Activated CD4-positive, alpha-beta memory T cell treated with anti-CD3 and anti-CD28 coated beads, Interleukin-2, amount 10 ng/mL, durations not matched to agents 7 days and 5 days (primary cell): Measurements from ENCODE around the gene C18orf32. TPM values are rescaled to one million over a fixed set of nuclear protein-coding genes. Genes with fewer than 3 reads are reported as not detected.
"Not testable (repeated sequence)": the region's sequence is repeated elsewhere in the genome, so short reads cannot be mapped to it uniquely, and the experiment has no call there.

Experiments used
- CTCF ChIA-PET: fragments of 350-600 bp; sonication (Branson Sonifier 250); formaldehyde crosslinking; loops from one replicate; lab custom pipeline; 2021; ENCODE audit warnings: antibody characterized with exemption, inconsistent platforms; lab: Charles Lee
- POLR2A ChIA-PET: fragments of 350-600 bp; sonication (Branson Sonifier 250); formaldehyde crosslinking; loops from one replicate; lab custom pipeline; 2021; ENCODE audit warnings: antibody characterized with exemption; lab: Charles Lee
- DNase-seq: peaks from one replicate; pipeline ENCODE4 v3.0.0-alpha.2; 2020
- H3K27ac Mint-ChIP-seq: one replicate; pipeline ENCODE4 v1.8.0; 2021; ENCODE audit warnings: mild to moderate bottlenecking, mixed read lengths
- H3K27me3 Mint-ChIP-seq: one replicate; pipeline ENCODE4 v1.8.0; 2021; ENCODE audit warnings: mixed read lengths
- H3K36me3 Mint-ChIP-seq: one replicate; pipeline ENCODE4 v1.8.0; 2021; ENCODE audit warnings: low read depth, mixed read lengths
- H3K4me1 Mint-ChIP-seq: one replicate; pipeline ENCODE4 v1.8.0; 2021; ENCODE audit warnings: mixed read lengths
- H3K4me3 Mint-ChIP-seq: one replicate; pipeline ENCODE4 v1.8.0; 2021; ENCODE audit warnings: mild to moderate bottlenecking, mixed read lengths
- H3K9me3 Mint-ChIP-seq: one replicate; pipeline ENCODE4 v1.8.0; 2021; ENCODE audit warnings: mixed read lengths
- total RNA-seq, 2 experiments: library from RNA; stranded (reverse); gene quantifications; one replicate each; pipeline ENCODE4 v1.2.3, GENCODE V29; 2021

Gene C18orf32
- total RNA-seq, 2 experiments from 2014 or later, result 31.7 to 33.7 TPM

DNA sequence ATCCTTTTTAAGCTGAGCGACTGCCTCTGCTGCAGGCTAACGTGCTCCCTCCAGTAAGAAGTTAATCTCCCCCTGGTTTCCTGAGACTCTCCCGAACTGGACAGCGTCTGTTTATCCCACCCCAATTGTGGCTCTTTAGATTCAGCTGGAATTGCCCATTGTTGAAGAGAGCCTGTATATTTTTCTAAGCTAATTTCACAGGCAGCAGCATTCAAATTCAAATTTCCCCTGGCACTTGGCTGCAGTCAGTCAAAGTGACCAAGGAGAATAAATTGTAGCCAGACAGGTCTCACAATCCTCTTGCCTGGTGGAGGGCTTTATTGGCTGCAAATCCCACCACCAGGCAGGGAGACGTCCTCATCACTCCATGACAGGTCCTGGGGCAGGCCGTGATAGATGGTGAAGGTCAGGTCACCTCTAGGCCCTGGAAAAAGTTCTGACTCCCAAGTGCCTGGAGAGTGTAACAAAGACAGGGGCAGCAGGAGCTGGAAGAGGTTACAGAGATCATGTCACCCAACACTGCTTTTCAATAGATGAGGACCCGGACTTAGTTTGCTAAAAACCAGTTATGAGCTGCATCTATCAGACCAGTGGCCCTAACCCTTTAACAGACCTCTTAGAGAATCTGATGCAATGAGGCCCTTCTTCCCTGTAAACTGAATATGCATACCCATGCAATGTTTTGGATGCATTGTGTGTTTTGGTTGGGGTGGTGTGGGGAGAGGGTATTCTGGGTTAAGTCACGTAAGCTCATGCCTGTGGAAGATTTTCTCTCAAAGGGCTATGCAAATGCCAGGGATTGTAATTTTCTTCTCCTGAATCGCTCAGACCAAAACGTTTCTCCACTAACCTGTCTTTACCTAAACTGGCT is 32.3 kb upstream of the C18orf32 start:
- Mint-ChIP-seq H3K36me3 (no peaks in the 10 kb centered on the region), H3K27ac (no peak overlapping the region), H3K9me3 (no peaks in the 10 kb centered on the region), H3K27me3 (peaks cover 2% of the 10 kb centered on the region), H3K4me3 (no peak overlapping the region), H3K4me1 (no peaks in the 10 kb centered on the region)
- ChIA-PET POLR2A (no interaction called here), CTCF (interaction anchor here (1.3 kb wide), 1 partner anchor 845 kb away, joined by 3 read pairs; no protein-coding TSS in a partner anchor)
- DNase-seq, result no peak

DNA sequence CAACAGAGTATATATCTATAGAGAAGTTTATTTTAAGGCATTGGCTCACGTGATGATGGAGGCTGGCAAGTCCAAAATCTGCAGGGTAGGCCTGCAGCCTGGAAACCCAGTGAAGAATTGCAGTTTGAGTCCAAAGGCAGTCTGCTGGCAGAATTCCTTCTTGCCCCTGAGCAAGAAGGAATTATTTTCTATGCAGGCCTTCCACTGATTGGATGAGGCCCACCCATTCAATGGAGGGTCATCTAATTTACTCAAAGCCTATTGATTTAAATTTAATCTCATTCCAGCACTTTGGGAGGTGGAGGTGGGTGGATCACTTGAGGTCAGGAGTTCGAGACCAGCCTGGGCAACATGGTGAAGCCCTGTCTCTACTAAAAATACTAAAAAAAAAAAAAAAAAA is 30.4 kb upstream of the C18orf32 start:
- CTCF ChIA-PET, result no interaction called here
- DNase-seq, result no peak
- Mint-ChIP-seq H3K27ac (no peak overlapping the region), H3K9me3 (no peaks in the 10 kb centered on the region), H3K36me3 (no peaks in the 10 kb centered on the region), H3K4me1 (no peaks in the 10 kb centered on the region), H3K27me3 (peaks cover 2% of the 10 kb centered on the region), H3K4me3 (no peak overlapping the region)
- POLR2A ChIA-PET, result no interaction called here

GRCh38 chr18:49515516-49515915 is 28.5 kb upstream of the C18orf32 start:
- no peak for DNase-seq
- peaks cover 2% of the 10 kb centered on the region for H3K27me3 Mint-ChIP-seq
- no peak overlapping the region for H3K4me3 Mint-ChIP-seq
- H3K36me3 Mint-ChIP-seq, result no peaks in the 10 kb centered on the region
- no peak overlapping the region for H3K27ac Mint-ChIP-seq
- POLR2A ChIA-PET, result no interaction called here
- no peaks in the 10 kb centered on the region for H3K9me3 Mint-ChIP-seq
- CTCF ChIA-PET, result interaction anchor here (0.5 to 1.7 kb wide), 4 partner anchors 107 to 346 kb away, joined by 3 to 9 read pairs (median 6); no protein-coding TSS in a partner anchor
- H3K4me1 Mint-ChIP-seq, result no peaks in the 10 kb centered on the region

- H3K9me3 Mint-ChIP-seq, H3K27me3 Mint-ChIP-seq, H3K4me1 Mint-ChIP-seq, POLR2A ChIA-PET, H3K4me3 Mint-ChIP-seq, DNase-seq, H3K27ac Mint-ChIP-seq, H3K36me3 Mint-ChIP-seq: not testable (repeated sequence)
- CTCF ChIA-PET, result interaction anchor here (0.5 to 1.7 kb wide), 4 partner anchors 107 to 346 kb away, joined by 3 to 9 read pairs (median 6); no protein-coding TSS in a partner anchor
These were observed 28.0 kb upstream of the C18orf32 start for GRCh38 chr18:49515003-49515402.

DNA sequence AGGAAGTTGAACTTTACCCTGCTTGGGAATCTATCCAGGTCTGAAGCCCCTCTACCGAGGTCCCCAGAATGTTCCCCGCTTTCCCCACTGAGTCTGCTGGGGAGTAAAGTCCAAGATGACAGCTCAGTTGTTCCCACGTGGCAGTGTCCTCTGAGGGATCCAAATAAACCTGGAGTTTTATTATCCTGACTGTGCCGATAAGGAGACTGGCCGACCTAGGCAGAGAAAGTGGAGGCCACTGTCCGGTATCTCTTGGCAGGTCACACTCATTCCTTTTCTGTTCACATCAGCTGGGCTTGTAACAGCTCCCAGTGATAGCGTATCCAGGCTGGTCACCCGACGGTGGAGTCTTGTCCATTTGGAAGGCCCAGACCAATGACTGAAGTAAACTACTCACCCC is 27.5 kb upstream of the C18orf32 start:
- ChIA-PET POLR2A (no interaction called here), CTCF (interaction anchor here (1.1 to 1.7 kb wide), 4 partner anchors 14 to 347 kb away, joined by 3 to 9 read pairs (median 6); no protein-coding TSS in a partner anchor)
- Mint-ChIP-seq H3K4me3 (no peak overlapping the region), H3K36me3 (no peaks in the 10 kb centered on the region), H3K4me1 (no peaks in the 10 kb centered on the region), H3K9me3 (no peaks in the 10 kb centered on the region), H3K27ac (no peak overlapping the region), H3K27me3 (peaks cover 4% of the 10 kb centered on the region)
- no peak for DNase-seq

DNA sequence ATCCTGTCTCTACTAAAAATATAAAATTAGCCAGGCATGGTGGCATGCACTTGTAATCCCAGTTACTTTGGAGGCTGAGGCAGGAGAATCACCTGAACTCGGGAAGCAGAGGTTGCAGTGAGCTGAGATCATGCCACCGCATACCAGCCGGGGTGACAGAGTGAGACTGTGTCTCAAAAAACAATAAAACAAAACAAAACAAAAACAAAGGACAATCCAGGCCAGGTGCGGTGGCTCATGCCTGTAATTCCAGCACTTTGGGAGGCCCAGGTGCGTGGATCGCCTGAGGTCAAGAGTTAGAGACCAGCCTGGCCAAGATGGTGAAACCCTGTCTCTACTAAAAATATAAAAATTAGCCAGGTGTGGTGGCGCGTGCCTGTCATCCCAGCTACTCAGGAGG is 25.8 kb upstream of the C18orf32 start:
- H3K9me3 Mint-ChIP-seq, H3K27ac Mint-ChIP-seq, H3K36me3 Mint-ChIP-seq, CTCF ChIA-PET, POLR2A ChIA-PET, H3K4me1 Mint-ChIP-seq, DNase-seq, H3K27me3 Mint-ChIP-seq, H3K4me3 Mint-ChIP-seq: not testable (repeated sequence)

DNA sequence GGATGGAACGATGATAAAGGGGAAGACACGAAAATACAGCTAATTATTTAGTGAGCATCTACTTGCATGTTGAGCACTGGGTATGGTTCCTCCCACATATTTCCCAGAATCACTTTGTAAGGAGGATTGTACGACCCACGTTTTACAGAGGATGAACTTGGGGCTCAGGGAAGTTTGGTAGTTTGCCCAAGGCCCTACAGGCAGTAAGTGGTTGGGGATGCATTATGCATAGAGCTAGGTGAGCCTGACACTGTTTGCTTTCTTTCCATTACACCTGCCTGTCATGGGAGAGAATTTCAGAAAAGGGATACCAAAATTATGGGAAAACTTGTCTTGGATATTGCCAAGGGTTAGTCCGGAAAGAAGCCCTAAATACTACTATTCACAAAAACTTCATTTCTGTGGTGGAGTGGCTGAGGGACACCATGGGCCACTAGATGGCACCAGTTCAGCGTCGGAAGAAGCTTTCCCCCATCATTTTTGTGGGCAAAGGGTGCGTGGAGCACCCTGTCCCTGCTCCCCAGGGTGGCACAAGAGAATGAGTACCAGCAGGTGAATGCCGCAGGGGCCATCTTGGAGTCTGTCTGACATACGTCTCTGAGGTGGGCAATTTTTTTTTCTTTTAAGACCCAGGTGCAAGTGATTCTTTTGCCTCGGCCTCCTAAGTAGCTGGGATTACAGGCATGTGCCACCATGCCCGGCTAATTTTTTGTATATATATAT is 23.5 kb upstream of the C18orf32 start:
- POLR2A ChIA-PET, result no interaction called here
- Mint-ChIP-seq H3K27me3 (peaks cover 16% of the 10 kb centered on the region), H3K9me3 (no peaks in the 10 kb centered on the region), H3K4me3 (no peak overlapping the region), H3K36me3 (no peaks in the 10 kb centered on the region), H3K27ac (no peak overlapping the region), H3K4me1 (no peaks in the 10 kb centered on the region)
- DNase-seq, result peak; percentile 53
- CTCF ChIA-PET, result interaction anchor here (0.7 to 6.4 kb wide), 13 partner anchors 13 to 759 kb away, joined by 3 to 61 read pairs (median 3); partner anchors contain the start of gene MYO5B

GRCh38 chr18:49506438-49506837 is 19.4 kb upstream of the C18orf32 start:
- CTCF ChIA-PET, result interaction anchor here (6.4 kb wide), 1 partner anchor 354 kb away, joined by 61 read pairs; no protein-coding TSS in a partner anchor
- H3K27me3 Mint-ChIP-seq, result peaks cover 23% of the 10 kb centered on the region
- H3K36me3 Mint-ChIP-seq, H3K9me3 Mint-ChIP-seq, H3K4me1 Mint-ChIP-seq, H3K4me3 Mint-ChIP-seq, DNase-seq, H3K27ac Mint-ChIP-seq: not testable (repeated sequence)
- POLR2A ChIA-PET, result interaction anchor here (0.6 kb wide), 1 partner anchor 101 kb away, joined by 3 read pairs; no protein-coding TSS in a partner anchor

GRCh38 chr18:49503931-49504330 is 16.9 kb upstream of the C18orf32 start:
- no peaks in the 10 kb centered on the region for H3K4me1 Mint-ChIP-seq
- no peak overlapping the region for H3K4me3 Mint-ChIP-seq
- CTCF ChIA-PET, result interaction anchor here (0.7 kb wide), 2 partner anchors 353 to 355 kb away, joined by 3 to 4 read pairs; no protein-coding TSS in a partner anchor
- H3K9me3 Mint-ChIP-seq, result no peaks in the 10 kb centered on the region
- H3K27me3 Mint-ChIP-seq, result peaks cover 30% of the 10 kb centered on the region
- no peak overlapping the region for H3K27ac Mint-ChIP-seq
- no peaks in the 10 kb centered on the region for H3K36me3 Mint-ChIP-seq
- POLR2A ChIA-PET, result no interaction called here
- no peak for DNase-seq

DNA sequence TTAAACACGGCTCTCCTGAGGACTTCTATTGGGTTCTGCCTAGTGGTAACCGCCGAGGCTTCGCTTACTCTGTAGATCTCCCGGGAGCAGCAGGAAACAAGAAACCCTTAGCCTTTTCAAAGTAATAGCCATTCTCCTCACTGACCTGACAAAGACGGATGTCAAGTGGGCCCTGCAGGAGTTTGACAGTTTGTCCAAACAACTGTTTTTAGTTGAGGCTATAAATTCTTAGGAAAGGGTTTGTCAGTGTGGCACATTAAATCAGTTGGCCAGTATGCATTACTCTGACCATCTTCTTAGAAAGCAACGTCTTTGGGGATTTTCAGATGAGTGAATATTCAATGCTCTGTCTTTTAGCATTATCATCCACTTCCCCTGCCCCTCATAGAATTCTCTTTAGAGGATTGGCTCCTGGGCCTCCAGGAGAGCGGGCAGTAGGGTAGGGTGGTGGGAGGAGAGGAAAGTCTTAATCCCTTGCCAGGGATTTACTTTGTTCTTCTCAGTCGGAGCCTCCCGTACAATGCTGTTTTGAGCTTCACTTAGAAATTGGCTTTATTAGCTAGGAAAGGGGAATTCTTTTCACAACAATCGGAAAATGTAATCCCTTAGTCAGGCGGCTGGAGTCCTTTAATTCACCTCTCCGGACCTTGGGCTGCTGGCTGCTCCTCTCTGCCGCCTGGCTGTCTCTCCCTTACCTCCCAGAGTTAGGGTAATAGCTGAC is 13.3 kb upstream of the C18orf32 start:
- POLR2A ChIA-PET, result interaction anchor here (1.0 kb wide), 1 partner anchor 13 kb away, joined by 5 read pairs; the partner anchor contains the start of gene C18orf32
- H3K9me3 Mint-ChIP-seq, result no peaks in the 10 kb centered on the region

GRCh38 chr18:49499046-49499637 is 12.1 kb upstream of the C18orf32 start:
- POLR2A ChIA-PET, result no interaction called here
- Mint-ChIP-seq H3K36me3 (no peaks in the 10 kb centered on the region), H3K27ac (no peak overlapping the region), H3K27me3 (peaks cover 20% of the 10 kb centered on the region), H3K9me3 (no peaks in the 10 kb centered on the region), H3K4me1 (no peaks in the 10 kb centered on the region), H3K4me3 (no peak overlapping the region)
- DNase-seq, result no peak
- CTCF ChIA-PET, result no interaction called here

More for the DNA sequence above, 13.3 kb upstream of the C18orf32 start:
- DNase-seq, result no peak
- Mint-ChIP-seq H3K36me3 (no peaks in the 10 kb centered on the region), H3K4me3 (no peak overlapping the region), H3K4me1 (no peaks in the 10 kb centered on the region), H3K27me3 (peaks cover 18% of the 10 kb centered on the region), H3K27ac (no peak overlapping the region)
- CTCF ChIA-PET, result interaction anchor here (0.9 kb wide), 1 partner anchor 14 kb away, joined by 3 read pairs; no protein-coding TSS in a partner anchor

- Mint-ChIP-seq H3K36me3 (peaks cover 15% of the 10 kb centered on the region), H3K9me3 (no peaks in the 10 kb centered on the region), H3K27me3 (peaks cover 9% of the 10 kb centered on the region), H3K4me3 (no peak overlapping the region), H3K4me1 (peaks cover 18% of the 10 kb centered on the region), H3K27ac (no peak overlapping the region)
- CTCF ChIA-PET, result interaction anchor here (0.5 to 1.5 kb wide), 2 partner anchors 15 to 35 kb away, joined by 3 to 5 read pairs; partner anchors contain the start of gene DYM
- POLR2A ChIA-PET, result interaction anchor here (3.2 kb wide), 1 partner anchor 9 kb away, joined by 14 read pairs; the partner anchor contains the start of gene C18orf32
- no peak for DNase-seq
These were observed 8.4 kb upstream of the C18orf32 start for GRCh38 chr18:49495480-49495879.
